Right kidney (tissue), 1 donor: ENCODE measurements around the gene RANBP3.
"Not testable (repeated sequence)": the region's sequence is repeated elsewhere in the genome, so short reads cannot be mapped to it uniquely, and the experiment has no call there.

Experiments
- DNase-seq: peaks from one replicate; pipeline ENCODE4 v3.0.0-alpha.2; 2016

Gene RANBP3

DNA sequence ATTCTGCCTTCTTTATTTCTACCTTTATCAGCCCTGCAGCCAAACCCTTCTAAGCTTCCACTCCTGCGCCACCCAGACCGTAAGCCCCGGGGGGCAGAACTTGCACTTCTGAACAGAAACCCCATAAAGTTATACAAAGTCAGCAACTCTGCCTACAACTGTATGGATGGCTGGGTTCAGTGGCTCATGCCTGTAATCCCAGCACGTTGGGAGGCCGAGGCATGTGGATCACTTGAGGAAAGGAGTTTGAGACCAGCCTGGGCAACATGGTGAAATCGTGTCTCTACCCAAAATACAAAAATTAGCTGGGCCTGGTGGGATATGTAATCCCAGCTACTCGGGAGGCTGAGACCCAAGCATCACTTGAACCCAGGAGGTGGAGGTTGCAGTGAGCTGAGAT, 10.4 kb downstream of the RANBP3 start:
- DNase-seq = no peak

- no peak for DNase-seq
These were observed 11.0 kb downstream of the RANBP3 start for GRCh38 chr19:5966941-5967340.

DNA sequence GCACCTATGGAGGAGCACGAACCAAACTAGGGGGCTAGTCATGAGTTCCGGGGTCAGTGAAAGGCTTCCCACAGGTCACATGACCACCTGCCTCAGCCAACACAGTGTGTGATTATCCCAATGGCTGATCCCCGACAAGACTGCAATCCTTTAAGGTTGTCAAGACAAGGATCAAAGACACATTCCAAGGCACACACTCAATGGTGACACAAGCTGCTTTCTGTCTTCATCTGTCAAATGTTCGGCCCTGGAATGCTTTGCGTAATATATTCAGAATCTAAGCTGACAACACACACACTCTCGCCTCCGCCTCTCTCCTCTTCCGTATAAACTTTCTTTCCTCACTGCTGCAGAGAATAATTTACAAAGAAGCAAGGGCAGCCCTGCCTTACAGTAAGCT, 11.7 kb downstream of the RANBP3 start:
- DNase-seq = no peak

- no peak for DNase-seq
These were observed 12.9 kb downstream of the RANBP3 start for GRCh38 chr19:5964816-5965565.

- DNase-seq = no peak
These were observed 14.1 kb downstream of the RANBP3 start for GRCh38 chr19:5963855-5964254.

GRCh38 chr19:5963259-5963658, 14.7 kb downstream of the RANBP3 start:
- DNase-seq = not testable (repeated sequence)

DNA sequence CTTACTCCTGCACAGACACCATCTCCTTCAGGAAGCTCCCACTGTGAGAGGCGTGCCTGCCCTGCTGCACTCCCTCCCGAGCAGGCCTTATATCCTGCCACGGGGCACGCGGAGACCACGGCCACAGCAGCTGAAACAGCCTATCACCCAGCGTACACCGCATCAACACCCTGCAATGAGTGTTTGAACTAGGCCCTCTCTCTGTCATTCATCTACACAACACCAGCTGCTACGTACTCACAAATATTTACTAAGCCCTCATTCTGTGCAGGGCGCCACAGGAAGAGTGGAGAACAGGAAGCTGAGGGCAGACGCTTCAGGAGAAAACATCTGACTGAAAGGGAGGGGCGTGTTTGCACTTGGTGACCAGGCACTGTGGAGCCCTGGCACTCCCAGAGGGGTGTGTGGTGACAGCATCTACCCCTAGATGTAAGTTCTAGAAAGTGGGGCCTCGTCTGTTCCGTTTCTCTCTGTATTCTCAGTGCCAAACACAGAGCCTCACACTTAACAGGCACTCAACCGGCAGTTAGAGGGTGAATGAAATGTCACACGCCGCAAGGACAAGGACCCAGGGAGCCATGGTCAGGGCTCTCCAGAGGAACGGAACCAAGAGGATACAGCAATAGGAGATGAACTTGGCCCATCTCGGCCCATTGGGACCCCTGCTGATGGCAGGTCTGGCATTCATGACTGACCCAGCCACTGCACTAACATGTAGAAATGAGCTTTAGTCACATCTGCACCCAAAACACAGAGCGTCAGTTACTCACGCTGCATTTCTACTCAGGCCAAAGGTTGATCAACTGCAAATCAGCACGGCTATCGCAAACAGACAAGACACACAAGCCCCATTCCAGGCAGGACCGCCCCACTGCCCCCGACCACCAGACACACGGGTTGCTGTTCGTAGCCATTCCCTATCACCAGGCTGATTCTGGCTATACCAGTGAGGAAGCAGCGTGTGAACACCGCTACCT, 15.7 kb downstream of the RANBP3 start:
- DNase-seq = no peak

DNA sequence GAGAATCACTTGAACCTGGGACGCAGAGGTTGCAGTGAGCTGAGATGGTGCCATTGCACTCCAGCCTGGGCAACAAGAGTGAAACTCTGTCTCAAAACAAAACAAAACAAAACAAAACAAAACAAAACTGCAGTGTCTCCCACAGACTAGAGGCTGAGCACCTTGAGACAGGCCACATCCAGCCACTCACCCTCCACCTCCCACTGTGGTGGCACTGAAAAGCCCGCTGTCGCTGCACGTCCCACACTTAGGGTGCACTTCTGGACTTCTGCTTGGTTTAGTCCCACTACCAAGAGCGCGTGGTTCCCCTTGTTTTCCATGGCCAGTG, 16.3 kb downstream of the RANBP3 start:
- not testable (repeated sequence) for DNase-seq

DNA sequence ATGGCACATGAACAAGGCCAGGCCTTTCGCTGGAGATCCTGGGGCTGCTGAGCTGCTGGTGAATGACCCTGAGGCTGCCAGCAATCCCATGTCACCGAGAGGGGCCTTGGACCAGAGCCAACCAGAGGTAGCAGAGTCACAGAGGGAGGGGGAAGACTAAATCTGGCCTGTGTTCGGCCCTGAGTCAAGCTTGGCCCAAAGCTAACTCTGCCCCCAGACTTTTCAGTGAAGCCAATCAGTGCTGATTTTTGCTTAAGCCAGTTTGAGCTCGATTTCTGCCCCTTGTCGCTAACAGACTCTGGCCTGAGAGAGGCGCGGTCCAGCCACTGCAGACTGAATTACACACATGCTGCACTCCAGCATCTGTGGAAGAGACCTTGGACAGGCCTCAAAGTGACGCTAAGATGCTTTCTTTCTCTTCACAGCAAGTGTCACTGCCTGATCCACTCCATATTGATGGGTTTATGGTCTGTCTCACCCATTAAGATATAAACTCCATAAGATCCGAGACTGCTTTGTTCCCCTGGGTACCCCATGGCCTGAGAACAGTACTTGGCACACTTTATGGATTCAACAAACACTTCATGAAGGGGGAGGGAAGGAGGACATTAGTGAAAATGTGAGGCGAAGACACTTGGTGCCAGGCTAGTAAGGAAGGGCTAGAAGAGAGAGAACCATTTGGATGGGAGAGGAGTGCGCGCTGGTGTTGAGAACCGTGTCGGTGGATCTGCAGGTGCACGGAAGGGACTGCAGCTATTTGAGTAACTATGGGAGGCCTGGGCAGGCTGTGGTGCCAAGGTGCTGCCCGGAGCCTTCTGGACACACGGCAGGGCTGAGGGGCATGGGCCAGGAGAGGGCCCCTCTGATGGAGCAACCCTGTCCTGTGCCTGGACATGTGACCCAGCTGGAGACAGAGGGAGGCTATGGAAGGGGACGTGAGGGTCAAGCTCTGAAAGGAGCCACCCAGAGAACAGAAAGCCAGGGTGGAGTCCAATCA, 17.6 kb downstream of the RANBP3 start:
- DNase-seq = no peak

DNA sequence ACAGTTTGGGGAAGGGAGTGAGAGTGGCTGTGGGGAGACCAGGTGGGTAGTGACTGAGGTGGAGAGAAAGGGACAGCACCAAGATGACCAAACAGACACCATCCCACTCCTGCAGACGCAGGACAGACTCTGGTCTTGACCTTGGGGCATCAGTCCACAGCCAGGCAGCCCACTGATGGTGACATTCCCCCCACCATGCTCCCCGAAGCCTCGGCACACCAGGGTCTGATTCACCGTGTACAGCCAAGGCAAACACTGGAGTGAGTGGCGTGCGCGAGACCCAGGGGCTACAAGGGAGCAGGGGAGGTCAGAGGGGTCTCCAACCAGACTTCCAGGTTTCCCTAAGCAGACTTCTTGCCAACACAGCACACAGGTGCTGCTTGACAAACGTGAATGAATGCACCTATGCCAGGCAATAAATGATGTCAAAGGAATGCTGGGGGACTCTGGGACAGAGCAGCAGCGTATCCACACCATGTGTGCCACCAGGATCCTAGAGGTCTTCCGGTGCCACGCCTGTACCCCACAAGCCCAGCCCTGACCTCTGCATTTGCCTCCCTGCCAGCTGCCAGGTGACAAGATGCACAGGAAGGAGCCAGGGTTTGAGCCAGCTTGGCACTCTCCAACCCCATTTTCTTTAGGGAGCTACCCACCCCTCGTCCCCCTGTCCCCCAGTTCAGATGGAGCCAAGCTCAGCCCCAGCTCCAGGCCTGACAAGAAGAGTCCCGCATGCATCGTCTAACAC, 18.5 kb downstream of the RANBP3 start:
- no peak for DNase-seq

GRCh38 chr19:5958851-5959122, 19.2 kb downstream of the RANBP3 start:
- DNase-seq = no peak

DNA sequence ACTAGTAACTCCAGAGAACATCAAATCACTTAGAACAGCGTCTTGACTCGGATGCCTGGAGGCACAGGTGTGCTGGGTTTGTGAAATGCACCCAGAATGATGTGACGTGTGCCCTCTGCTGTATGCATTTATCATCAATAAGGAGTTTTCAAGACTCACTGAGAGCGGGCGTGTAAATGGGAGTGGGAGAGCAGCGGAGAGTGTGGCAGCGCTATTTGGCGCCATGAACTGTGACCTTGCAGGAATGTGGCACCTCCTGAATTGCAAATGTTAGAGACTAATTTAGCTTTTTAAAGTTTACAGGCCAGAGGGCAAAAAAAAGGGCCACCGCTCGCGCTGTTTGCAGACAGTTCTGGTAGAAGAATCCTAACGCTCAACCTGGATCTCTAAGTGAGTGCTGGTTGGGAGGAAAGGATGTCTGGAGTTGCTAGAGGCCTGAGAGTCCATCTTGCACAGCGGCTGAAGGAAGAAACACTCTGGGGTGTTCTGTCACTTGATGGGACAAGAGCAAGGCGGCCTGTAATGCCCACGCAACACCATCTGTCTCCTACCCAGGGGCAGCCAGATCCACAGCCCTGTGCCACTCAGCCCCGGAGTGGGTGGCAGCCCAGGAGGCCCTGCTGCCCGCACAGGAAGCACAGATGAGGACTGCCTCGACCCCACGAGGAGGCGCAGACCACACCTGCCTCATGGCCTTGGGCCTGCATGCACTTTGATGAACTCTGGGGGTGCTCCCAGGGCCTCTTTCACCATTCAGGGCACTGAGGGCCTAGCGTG, 19.7 kb downstream of the RANBP3 start:
- DNase-seq = no peak

- no peak for DNase-seq
These were observed 20.8 kb downstream of the RANBP3 start for GRCh38 chr19:5957170-5957569.

DNA sequence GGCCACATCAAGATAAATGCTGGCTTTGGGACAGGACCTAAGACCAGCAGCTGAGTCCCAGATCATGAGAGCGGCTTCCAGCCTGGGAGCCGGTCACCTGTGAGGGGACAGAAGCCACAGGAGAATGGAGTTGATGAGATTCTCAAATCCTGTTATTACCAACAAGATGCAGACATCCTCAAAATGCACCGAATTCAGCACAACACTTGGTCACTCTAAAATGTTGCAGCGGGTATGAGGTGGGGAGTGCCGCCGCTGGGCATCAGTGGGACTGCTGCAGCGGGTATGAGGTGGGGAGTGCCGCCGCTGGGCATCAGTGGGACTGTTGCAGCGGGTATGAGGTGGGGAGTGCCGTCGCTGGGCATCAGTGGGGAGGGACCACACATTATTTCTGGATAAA, 21.2 kb downstream of the RANBP3 start:
- no peak for DNase-seq

DNA sequence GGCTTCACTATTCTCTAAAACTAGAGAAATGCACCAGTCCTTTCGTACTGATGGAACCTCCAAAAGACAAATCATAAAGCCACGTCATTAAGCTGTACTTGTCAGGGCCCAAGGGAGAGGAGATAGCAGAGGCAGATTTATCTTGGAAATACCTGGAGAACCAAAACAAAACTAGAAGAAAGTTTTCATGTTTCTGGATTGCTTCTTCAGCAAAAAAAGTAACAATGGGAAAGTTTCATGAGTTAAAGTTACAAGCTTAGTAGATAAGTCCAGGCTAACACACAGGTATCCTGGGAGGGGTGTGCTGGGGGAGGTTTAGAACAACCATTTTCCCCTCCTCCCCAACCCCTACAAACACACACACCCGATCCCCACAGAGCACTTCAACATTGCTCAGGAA, 21.6 kb downstream of the RANBP3 start:
- no peak for DNase-seq

DNA sequence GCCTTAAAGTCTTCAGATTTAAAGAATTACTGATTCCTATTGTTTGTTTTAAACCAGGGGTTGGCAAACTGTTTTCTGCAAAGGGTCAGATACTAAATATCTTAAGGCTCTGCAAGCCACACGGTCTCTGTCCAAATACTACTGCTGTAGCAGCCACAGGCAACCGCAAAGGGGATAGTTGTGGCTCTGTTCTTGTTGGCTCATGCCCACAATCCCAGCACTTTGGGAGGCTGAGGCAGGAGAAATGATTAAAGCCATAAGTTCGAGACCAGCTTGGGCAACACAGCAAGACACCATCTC, 22.4 kb downstream of the RANBP3 start:
- DNase-seq = no peak

GRCh38 chr19:5954293-5954692, 23.6 kb downstream of the RANBP3 start:
- no peak for DNase-seq

- no peak for DNase-seq
These were observed 24.2 kb downstream of the RANBP3 start for GRCh38 chr19:5953680-5954213.

GRCh38 chr19:5953030-5953589, 24.8 kb downstream of the RANBP3 start:
- no peak for DNase-seq

DNA sequence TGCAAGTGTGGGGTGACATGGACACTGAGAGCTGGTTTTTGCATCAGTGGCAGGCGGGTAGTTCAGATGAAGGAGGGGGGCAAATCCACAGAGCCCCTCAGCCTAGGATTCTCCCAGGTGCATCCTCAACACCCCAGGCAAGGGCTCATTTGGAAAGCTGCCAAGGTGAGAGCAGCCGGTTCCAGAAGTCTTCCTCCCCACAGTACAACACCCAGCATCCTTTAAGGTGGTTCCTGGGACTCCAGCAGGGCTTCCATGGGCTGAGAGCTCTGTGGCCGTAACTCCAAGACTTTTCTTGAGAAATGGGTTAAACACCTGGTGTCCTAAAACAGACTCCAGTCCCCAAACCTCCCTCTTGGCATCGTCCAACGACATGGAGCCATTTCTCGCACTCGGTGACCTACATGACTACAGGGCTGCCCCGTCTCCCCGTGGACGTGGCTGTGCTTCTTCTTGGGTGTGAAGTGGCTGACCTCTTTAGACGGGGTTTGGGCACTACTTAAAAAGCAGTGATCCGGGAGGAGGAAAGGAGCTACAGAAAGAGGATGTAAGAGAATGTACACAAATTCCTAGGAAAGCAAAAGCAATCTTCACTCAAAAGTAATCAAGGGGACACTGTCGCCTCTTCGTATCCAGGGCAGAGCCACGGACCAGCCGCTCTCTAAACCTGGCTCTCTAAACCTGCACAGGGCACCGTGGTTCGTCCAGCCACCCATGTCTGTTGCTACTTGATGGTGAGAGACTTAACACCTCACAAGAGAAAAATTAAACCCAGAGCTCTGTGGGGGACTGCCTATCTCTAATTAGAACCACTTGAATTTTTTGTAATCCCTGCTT, 25.5 kb downstream of the RANBP3 start:
- no peak for DNase-seq
